GM04504 (cell line): ENCODE results near the gene VPS4B.

Experiments
- DNase-seq: peaks from one replicate; pipeline ENCODE4 v3.0.0-alpha.2; 2012; ENCODE audit warnings: low read depth

Gene VPS4B

GRCh38 chr18:63430526-63430925, 8.2 kb upstream of the VPS4B start:
- no peak for DNase-seq

DNA sequence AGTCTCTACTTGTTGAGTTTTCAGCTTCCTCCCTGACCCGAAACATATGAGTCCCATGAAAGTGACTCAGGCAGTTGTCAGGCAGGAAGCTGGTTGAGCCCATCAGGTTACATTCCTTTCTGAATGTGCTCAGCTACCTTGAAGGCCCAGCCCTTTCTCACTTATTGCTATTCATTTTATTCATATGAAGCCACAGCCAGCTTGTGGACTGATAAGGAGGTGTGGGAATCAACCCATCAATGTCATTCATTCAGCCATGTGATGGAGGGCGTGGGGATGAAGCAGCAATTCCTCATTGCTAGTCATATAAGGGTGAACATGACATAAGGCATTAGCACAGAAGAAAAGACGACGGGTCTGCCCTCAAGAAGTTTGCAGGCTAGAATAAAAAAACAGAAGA, 5.3 kb upstream of the VPS4B start:
- DNase-seq, result no peak

DNA sequence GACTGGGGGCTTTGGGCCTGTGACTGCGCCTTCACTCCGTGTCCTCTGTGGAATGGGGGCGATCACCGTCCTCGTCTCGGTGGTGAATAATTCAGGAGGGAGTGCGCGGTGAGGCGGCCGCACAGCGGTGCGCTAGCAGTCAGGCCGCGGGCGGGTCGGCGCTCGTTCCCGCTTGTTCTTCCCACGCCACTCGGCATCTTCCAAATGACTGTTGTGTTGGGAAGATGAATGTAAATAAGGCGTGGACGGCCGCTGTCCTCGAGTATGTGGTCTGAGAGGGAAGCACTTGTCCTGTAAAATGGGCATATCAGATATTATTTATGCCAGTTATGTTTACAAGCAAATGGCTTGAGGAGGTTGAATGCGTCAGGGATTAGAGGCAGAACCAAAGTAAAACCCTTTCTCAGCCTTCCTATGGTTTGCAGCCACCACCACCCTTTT, 608 bp upstream of the VPS4B start:
- no peak for DNase-seq

DNA sequence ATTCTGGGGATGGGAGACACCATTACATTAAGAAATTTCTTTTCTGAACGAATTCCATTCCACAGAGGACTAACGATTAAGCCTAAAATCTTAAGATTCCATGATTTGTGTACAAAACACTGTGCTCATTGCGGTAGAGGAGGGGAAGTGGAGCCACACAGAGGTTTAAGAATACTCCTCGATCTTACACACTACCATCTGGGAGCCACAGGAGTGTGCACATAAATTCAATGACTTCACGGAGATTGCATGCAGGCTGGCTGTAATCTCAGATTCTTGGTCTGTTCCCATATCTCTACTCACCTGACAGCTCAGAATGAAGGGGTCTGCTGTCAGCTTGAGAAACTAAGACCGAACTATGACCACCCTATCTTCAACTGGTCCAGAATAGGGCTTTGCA, 762 bp downstream of the VPS4B start:
- DNase-seq, result no peak

DNA sequence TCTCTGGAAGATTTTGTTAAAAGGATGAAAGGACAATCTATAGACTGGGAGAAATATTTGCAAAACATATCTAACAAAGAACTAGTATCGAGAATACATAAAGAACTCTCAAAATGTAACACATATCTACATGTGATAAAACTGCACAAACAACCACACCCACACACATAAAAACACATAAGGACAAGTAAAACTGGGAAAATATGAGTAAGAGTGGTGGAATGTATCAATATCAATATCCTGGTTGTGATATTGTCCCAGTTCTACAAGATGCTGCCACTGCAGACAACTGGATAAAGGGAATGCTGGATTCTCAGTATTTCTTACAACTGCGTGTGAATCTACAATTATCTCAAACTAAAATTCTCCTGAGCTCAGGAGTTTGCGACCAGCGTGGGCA, 9.3 kb downstream of the VPS4B start:
- DNase-seq, result no peak

DNA sequence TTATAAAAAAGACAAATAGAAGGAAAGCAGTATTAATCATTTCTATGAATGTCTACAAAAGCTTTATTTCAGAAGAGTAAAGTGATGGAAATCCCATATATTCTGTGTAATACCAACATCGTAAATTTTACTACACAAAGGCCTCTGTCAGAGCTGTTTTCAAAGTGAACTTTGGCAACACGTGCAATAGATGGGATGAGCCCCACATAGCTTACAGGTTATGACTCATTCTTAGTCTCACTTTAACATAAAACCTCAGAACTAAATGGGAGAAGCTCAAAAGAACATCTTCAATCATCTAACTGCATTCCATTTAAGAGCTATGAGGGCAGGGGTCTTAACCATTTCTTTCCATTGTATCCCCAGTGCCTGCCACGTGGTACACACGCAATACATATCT, 11.5 kb downstream of the VPS4B start:
- peak; percentile 34 for DNase-seq

- DNase-seq, result no peak
These were observed 13.0 kb downstream of the VPS4B start for GRCh38 chr18:63409301-63409700.

GRCh38 chr18:63407734-63408133, 14.5 kb downstream of the VPS4B start:
- DNase-seq, result no peak

DNA sequence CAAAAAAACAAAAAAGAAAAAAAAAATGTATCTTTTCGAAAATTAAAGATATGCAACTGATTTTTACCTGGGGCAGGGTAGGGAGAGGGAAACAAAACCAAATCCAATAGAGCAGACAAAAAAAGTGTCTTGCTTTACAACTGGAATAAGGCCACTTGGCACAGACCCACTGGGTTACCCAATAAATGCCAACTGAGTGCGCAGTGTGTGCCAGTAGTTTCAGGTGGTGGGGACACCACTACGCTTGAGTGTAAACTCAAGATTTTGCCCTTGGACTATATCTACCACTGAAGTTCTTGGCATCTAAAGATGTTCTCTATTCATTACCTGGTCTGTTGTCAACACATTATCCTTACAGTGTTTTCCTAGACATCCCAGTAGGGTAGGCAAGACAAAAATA, 16.3 kb downstream of the VPS4B start:
- no peak for DNase-seq

DNA sequence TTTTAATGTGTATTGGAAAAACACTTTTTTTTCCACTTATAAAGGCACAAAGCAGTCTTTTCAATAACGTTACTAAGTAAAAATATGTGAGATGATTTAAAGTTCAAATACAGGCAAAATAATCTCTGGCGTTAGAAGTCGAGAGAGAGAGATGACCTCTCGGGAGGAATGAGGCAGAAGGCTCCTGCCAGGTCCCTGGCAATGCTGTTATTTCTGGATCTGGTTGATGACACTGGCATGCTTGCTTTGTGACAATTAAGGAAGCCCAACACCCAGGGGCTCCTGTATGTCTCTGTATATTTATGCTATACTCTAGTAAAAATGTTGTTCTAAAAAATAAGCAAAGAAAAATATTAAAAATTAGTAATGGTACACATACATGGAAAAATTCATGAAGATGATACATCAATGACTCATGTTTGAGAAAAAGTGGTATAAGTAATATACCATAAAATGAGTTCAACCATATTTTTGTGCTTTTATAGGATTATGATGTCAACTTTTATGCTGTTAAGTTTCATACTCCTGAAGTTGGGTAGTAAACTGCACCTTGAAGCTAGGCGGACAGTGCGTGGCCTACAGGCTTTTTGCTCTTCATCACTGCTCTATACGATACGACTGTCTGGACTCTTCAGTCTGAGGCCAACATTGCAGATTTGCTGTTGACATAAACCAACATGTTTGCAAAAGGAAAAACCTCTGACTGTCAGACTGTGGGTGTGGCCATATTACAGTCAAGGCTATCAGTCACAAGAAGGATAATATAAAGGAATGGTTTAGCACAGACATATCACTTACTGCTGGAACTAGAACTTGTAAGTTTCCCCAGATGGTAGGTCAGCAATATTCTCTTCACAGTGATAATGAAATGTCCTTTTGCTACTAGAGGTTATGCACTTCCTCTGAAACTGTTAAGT, 19.8 kb downstream of the VPS4B start:
- no peak for DNase-seq

- no peak for DNase-seq
These were observed 23.0 kb downstream of the VPS4B start for GRCh38 chr18:63399300-63399699.

DNA sequence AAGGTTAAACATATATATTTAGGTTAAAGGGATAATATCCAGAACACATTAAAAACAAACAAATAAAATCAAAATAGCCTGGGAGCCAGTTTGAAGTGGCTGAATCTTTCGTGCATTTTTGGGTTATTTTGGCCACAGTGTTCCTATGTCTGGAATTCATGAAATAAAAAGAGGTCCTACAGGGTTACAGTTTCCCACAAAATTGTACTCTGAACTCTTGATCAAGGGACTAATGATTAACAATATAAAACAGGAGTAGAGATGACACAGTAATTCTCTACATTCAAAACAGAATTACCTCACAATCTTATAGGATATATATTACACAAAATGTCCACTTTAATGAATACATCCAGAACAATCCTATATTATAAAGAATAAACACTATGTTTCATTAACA, 24.9 kb downstream of the VPS4B start:
- no peak for DNase-seq

DNA sequence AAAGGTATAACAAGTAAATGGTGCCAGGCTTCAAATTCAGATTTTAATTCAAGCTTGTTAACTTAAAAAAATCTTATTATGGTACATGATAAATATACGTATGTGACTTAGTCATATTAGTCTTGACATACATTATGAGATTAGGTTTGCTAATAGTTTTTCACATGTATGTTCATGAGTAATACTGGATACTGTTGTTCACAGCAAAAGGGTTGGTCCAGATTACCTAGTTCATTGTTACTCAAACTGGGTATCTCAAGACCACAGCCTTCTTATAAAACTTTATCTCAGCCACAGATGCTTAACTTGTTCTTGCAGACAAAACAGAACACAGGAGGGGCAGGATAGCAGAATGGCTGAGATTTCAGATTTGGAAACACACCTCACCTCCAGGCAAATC, 26.8 kb downstream of the VPS4B start:
- no peak for DNase-seq

DNA sequence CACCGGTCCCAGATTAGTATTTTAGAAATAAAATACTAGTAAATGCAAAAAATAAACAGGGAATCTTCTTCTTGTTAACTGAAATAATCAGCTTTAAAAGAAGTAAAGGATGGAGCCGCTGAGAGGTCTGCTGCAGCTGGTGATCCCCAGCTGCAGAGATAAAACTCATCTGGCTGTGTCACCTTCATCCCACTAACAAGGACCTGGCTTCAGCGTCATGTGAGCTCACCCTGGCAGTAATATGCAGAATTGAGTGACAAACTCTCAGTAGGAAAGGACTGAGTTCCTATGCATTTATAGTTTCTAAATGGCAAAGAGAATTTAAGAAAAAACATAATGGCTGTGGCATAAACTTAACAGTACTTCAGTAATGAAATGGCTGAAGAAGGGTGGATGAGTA, 27.3 kb downstream of the VPS4B start:
- DNase-seq, result no peak

GRCh38 chr18:63387861-63388260, 34.4 kb downstream of the VPS4B start:
- DNase-seq, result no peak

DNA sequence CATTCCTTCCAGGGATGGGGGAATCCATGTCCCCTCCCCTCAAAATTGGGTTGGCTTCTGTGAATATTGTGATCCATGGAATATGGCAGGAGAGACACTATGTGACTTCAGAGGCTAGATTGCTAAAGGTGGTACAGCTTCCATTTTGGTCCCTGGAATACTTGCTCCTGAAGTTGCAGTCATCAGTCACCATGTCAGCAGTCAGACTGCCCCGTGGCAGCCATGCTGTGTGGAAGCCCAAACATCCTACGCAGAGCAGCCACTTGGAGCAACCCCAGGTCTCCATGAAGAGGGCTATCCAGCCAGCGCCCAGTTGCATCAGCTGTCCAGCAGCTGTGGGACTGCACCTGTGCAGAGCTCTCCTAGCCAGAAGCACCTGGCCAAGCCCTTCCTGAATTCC, 39.4 kb downstream of the VPS4B start:
- no peak for DNase-seq

DNA sequence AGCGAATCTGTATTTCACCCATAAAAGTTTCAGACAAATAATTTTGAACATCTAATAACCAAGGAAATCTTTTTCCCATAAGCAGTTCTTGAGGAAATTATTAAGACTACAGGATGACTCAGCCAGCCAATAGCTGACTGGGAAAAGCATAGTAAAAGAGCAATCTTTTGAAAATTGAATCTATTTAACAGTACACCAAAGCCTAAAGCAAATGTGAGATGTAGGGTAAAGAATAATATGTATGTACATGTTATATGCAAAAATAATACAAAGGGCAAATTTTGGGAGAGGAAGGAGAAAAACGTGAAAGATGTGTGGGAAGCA, 42.7 kb downstream of the VPS4B start:
- DNase-seq, result no peak

- DNase-seq, result no peak
These were observed 43.2 kb downstream of the VPS4B start for GRCh38 chr18:63378919-63379638.

- DNase-seq, result no peak
These were observed 44.8 kb downstream of the VPS4B start for GRCh38 chr18:63377275-63377980.

GRCh38 chr18:63376538-63376937, 45.7 kb downstream of the VPS4B start:
- DNase-seq, result no peak

DNA sequence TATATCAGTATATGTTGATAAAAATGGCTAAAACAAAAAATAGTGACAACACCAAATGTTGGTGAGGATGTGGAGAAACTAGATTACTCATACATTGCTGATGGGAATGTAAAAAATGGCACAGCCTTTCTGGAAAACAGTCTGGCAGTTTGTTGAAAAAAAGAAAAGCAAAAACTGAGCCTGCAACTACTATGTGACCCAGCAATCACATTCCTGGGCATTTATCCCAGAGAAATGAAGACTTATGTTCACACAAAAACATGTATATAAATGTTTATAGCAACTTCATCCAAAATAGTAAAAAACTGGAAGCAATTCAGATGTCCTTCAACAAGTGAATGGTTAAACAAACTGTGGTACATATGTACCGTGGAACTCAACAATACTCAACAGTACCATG, 47.7 kb downstream of the VPS4B start:
- DNase-seq, result no peak

GRCh38 chr18:63373161-63373560, 49.1 kb downstream of the VPS4B start:
- no peak for DNase-seq

GRCh38 chr18:63368611-63369010, 53.7 kb downstream of the VPS4B start:
- no peak for DNase-seq
